Transverse colon (tissue), 4 donors: ENCODE results near the gene VAMP8. TPM values are rescaled to one million over a fixed set of nuclear protein-coding genes. Genes with fewer than 3 reads are reported as not detected.
A peak's percentile ranks its signal among the peaks of the same experiment; 100 is the strongest.

Source experiments
- DNase-seq: peaks from one replicate; pipeline ENCODE4 v3.0.0-alpha.2; 2019
- H3K27ac ChIP-seq, 4 donors: fragments of 200-600 bp; sonication (generic); 2 replicates each; pipeline ENCODE4 v1.5.1; 2016 to 2018; ENCODE audit warnings: inconsistent platforms in 4 of 4
- H3K27me3 ChIP-seq: fragments of 200-600 bp; sonication (generic); 2 replicates; pipeline ENCODE4 v1.5.1; 2017; ENCODE audit warnings: inconsistent platforms
- H3K36me3 ChIP-seq, 4 donors: fragments of 200-600 bp; sonication (generic); 2 replicates each; pipeline ENCODE4 v1.5.1; 2017 to 2019; ENCODE audit warnings: inconsistent platforms in 4 of 4
- H3K4me1 ChIP-seq, 4 donors: fragments of 200-600 bp; sonication (generic); 2 replicates each; pipeline ENCODE4 v1.5.1; 2017 to 2020; ENCODE audit warnings: inconsistent platforms in 4 of 4
- H3K4me3 ChIP-seq, 4 donors: fragments of 200-600 bp; sonication (generic); 1 replicate in 1 of 4; 2 replicates in 3 of 4; pipeline versions ENCODE4 v1.5.1 to v1.6.1; 2017 to 2019; ENCODE audit warnings: inconsistent platforms in 4 of 4
- H3K9me3 ChIP-seq, 2 donors: fragments of 200-600 bp; sonication (generic); 2 replicates each; pipeline ENCODE4 v1.5.1; 2017 to 2019; ENCODE audit warnings: inconsistent platforms in 2 of 2
- EP300 ChIP-seq: sonication (generic); formaldehyde crosslinking; IDR thresholded peaks from one replicate; pipeline ENCODE4 v1.6.1; 2017; ENCODE audit warnings: antibody characterized with exemption, low read depth
- POLR2A ChIP-seq: fragments of 450-650 bp; IDR thresholded peaks from one replicate; pipeline ENCODE4 v1.6.1; 2016; ENCODE audit warnings: antibody characterized with exemption, mild to moderate bottlenecking, moderate library complexity
- POLR2AphosphoS5 ChIP-seq, 3 donors: sonication (generic); formaldehyde crosslinking; IDR thresholded peaks; one replicate each; pipeline ENCODE4 v1.6.1; 2016; ENCODE audit warnings: antibody characterized with exemption in 3 of 3
- WGBS, 2 donors: methylation state at CpG; one replicate each; pipeline ENCODE4 v1.1.5; 2018; ENCODE audit warnings: low coverage in 1 of 2; 5-methylcytosine and 5-hydroxymethylcytosine counted together
- in situ Hi-C, 4 donors: fragments of 200-750 bp; cut with MboI; loops; one replicate each; pipeline versions ENCODE4 v1.15.0 to v1.15.1; 2017; ENCODE audit warnings: low sequenced_read_pairs in 3 of 4, low pct_ligation_motif_present in 1 of 4, low pct_unique_long_range_greater_than_20kb in 1 of 4
- intact Hi-C: fragments of 100-400 bp; cut with DNase I; formaldehyde crosslinking; loops from one replicate; pipeline ENCODE4 v1.15.1; 2023; ENCODE audit warnings: low total_unique reads
- total RNA-seq, 4 donors: library from RNA; depleted of rRNA; stranded (reverse); fragments of >200 nt; gene quantifications; one replicate each; pipeline ENCODE4 v1.1.0, GENCODE V29; 2016
- TF ChIP-seq, protein P1 (sequence below), 5 experiments: fragments of 200-600 bp in 3 of 5; fragments of 450-650 bp in 2 of 5; sonication (generic) in 3 of 5; IDR thresholded peaks; 1 replicate in 2 of 5; 2 replicates in 3 of 5; pipeline ENCODE4 v1.5.1; 2016 to 2017; ENCODE audit warnings: antibody characterized with exemption in 5 of 5, inconsistent platforms in 3 of 5, mild to moderate bottlenecking in 2 of 5, moderate library complexity in 1 of 5

VAMP8 gene
- total RNA-seq, 4 donors from 2014 or later, result 10.5 to 186 (median 147) TPM

DNA sequence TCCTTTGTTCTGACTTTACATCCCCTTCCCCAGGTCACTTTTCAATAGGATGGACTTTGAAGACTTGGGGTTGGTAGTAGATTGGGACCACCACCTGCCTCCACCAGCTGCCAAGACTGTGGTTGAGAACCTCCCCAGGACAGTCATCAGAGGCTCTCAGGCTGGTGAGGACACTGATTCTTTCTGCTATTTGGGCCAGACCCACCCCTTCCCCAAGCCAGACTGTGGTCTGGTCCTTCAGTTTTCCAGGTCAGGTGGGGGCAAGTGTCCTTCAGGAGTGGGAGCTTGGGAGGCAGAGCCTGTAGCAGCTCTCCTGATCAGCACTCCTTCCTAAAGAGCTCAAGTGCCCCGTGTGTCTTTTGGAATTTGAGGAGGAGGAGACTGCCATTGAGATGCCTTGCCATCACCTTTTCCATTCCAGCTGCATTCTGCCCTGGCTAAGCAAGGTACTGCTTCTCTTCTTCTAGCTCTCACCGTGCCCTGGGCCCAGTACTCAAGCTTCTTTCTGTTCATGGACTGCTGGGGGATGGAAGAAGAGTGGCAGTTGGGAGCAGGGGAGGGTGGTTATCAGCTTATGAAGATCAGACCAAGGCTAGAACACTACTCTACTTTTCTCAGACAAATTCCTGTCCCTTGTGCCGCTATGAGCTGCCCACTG is 19.2 kb downstream of the VAMP8 start:
- peak overlapping the region; percentile 89 to 96 (median 95) for H3K27ac ChIP-seq
- WGBS, 2 donors, result 46% methylated on average over 3 of the region's 3 CpGs; no CpG with 5 or more reads in 1 of the 2 donors
- in situ Hi-C loops (no loop called here), intact Hi-C loops (no loop called here)
- H3K36me3 ChIP-seq, result peaks cover 0 to 6% (median 0%) of the 10 kb centered on the region in 4 donors
- no peaks in the 10 kb centered on the region for H3K9me3 ChIP-seq
- H3K4me1 ChIP-seq, result peaks cover 18 to 34% (median 27%) of the 10 kb centered on the region in 4 donors
- peak overlapping the region in 3 of 4 donors; percentile 72 to 85 (median 83) for H3K4me3 ChIP-seq
- H3K27me3 ChIP-seq, result no peaks in the 10 kb centered on the region
- no peak for TF ChIP-seq EP300
- TF ChIP-seq POLR2A, result no peak
- TF ChIP-seq POLR2AphosphoS5 (IDR thresholded peaks at IDR 0.05), result no peak
- TF ChIP-seq, protein P1, sequence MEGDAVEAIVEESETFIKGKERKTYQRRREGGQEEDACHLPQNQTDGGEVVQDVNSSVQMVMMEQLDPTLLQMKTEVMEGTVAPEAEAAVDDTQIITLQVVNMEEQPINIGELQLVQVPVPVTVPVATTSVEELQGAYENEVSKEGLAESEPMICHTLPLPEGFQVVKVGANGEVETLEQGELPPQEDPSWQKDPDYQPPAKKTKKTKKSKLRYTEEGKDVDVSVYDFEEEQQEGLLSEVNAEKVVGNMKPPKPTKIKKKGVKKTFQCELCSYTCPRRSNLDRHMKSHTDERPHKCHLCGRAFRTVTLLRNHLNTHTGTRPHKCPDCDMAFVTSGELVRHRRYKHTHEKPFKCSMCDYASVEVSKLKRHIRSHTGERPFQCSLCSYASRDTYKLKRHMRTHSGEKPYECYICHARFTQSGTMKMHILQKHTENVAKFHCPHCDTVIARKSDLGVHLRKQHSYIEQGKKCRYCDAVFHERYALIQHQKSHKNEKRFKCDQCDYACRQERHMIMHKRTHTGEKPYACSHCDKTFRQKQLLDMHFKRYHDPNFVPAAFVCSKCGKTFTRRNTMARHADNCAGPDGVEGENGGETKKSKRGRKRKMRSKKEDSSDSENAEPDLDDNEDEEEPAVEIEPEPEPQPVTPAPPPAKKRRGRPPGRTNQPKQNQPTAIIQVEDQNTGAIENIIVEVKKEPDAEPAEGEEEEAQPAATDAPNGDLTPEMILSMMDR (IDR thresholded peaks at IDR 0.05), result no peak
- DNase-seq, result no peak

DNA sequence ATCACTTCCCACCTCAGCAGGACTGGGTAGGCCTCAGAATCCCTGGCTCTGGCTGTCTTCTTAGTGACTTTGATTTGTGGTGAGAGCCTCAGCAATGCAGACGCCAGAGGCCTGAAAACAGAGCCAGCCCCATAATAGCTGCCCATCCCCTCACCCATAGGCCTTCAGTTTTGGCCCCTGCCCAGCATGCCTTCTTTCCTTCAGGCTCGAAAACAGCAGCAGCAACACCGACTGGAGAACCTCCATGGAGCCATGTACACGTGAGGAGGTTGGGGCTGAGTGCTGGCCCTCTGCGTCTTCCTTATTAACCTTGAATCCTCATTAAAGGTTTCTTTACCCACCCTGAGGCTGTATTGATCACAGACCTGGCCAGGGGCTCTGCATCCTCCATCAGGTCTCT is 19.9 kb downstream of the VAMP8 start:
- DNase-seq, result no peak
- H3K9me3 ChIP-seq, result no peaks in the 10 kb centered on the region
- no peaks in the 10 kb centered on the region for H3K27me3 ChIP-seq
- H3K4me1 ChIP-seq, result peaks cover 21 to 39% (median 29%) of the 10 kb centered on the region in 4 donors
- in situ Hi-C loops (no loop called here), intact Hi-C loops (no loop called here)
- H3K36me3 ChIP-seq, result peaks cover 0 to 6% (median 0%) of the 10 kb centered on the region in 4 donors
- H3K4me3 ChIP-seq, result no peak overlapping the region
- TF ChIP-seq EP300 (no peak), POLR2A (no peak), POLR2AphosphoS5 (IDR thresholded peaks at IDR 0.05) (no peak)
- TF ChIP-seq, protein P1 (IDR thresholded peaks at IDR 0.05), result no peak
- H3K27ac ChIP-seq, result no peak overlapping the region
- WGBS, 2 donors, result 80% methylated on average over 5 of the region's 5 CpGs; no CpG with 5 or more reads in 1 of the 2 donors

DNA sequence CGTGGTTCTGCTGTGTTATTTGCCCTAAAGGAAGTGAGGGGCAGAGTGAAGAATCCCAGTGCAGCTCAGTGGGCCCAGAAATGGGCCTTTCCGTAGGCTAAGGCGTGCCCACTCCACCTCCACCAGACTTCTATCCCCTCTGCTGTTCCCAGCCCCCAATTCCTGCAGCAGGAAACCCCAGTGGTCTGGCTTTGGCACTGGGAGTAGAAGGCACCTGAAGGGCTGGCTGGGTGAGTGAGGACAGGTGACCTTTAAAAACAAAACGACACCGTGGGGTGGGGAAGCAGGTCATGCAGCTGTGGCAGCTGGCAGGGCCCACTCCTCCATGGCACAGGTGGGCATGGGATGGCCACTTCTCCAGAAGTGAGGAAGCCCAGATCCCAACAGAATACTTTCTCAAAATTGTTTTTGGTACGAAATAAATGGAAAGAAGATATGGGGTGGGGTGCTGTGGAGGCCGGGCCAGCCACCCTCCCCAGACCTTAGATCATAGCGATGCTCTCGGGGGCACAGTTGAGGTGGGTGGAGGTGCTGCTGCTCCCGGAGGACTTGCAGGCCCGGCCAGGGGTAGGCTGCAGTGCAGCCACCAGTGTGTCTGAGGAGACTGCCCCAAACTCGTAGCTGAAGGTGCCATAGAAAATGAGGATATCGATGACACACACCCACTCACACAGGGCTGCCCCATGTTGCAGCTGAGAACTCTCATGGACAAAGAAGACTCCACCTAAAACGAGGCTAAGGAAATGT is 21.4 kb downstream of the VAMP8 start:
- H3K4me3 ChIP-seq, result no peak overlapping the region
- DNase-seq, result no peak
- TF ChIP-seq POLR2AphosphoS5 (IDR thresholded peaks at IDR 0.05) (no peak), EP300 (no peak), POLR2A (no peak)
- TF ChIP-seq, protein P1 (IDR thresholded peaks at IDR 0.05), result no peak
- H3K9me3 ChIP-seq, result no peaks in the 10 kb centered on the region
- H3K4me1 ChIP-seq, result peaks cover 24 to 40% (median 32%) of the 10 kb centered on the region in 4 donors
- no peaks in the 10 kb centered on the region for H3K27me3 ChIP-seq
- peaks cover 0 to 6% (median 0%) of the 10 kb centered on the region in 4 donors for H3K36me3 ChIP-seq
- in situ Hi-C loops, result no loop called here
- H3K27ac ChIP-seq, result no peak overlapping the region
- WGBS, 2 donors, result 72 to 84% methylated on average over 7 to 13 of the region's 14 CpGs
- intact Hi-C loops, result no loop called here

DNA sequence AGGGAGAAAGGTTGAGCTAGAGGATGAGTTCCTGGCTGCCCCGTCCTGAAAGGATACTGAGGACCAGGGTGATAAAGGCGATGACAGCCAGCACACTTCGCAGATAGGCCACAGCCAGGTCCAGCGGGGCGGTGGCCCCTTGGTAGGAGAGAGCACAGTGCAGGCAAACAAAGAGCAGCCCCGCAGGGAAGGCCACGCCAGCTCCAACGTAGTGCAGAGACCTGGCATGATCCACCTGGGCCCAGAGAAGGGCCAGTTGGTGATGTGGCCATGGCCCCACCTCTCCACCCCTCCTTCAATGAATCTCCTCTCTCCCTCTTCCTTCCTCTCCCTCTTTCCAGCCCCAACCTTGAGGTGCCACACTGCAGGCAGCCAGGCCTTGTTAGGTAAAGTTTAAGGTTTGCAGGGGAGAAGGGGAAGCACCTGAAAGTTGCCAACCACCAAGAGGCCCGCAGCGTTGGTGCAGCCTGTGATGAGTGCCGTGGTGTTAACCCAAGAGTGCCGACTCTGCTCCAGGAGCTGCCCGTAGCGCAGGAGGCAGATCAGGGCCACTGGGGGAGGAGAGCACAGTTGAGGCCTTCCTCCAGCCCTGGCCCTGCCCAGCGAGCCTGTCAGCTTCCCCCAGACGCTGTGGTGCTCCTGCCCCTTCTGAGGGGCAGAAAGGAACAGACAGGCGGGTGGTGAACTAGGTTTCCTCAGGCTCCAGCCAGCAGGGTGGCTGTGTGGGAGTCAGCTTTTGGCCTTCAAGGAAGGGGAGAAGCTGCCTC is 22.3 kb downstream of the VAMP8 start:
- peaks cover 0 to 6% (median 0%) of the 10 kb centered on the region in 4 donors for H3K36me3 ChIP-seq
- intact Hi-C loops, result no loop called here
- H3K9me3 ChIP-seq, result no peaks in the 10 kb centered on the region
- WGBS, 2 donors, result 70% methylated on average over 17 of the region's 17 CpGs; no CpG with 5 or more reads in 1 of the 2 donors
- no peak overlapping the region for H3K27ac ChIP-seq
- TF ChIP-seq POLR2AphosphoS5 (IDR thresholded peaks at IDR 0.05) (no peak), EP300 (no peak), POLR2A (no peak)
- TF ChIP-seq, protein P1 (IDR thresholded peaks at IDR 0.05), result no peak
- H3K4me3 ChIP-seq, result no peak overlapping the region
- in situ Hi-C loops, result no loop called here
- no peak for DNase-seq
- H3K27me3 ChIP-seq, result no peaks in the 10 kb centered on the region
- H3K4me1 ChIP-seq, result peaks cover 26 to 43% (median 34%) of the 10 kb centered on the region in 4 donors
